ENCODE measurements around the gene ANKUB1. TPM values are rescaled to one million over a fixed set of nuclear protein-coding genes. Genes with fewer than 3 reads are reported as not detected.

The ANKUB1 gene, protein sequence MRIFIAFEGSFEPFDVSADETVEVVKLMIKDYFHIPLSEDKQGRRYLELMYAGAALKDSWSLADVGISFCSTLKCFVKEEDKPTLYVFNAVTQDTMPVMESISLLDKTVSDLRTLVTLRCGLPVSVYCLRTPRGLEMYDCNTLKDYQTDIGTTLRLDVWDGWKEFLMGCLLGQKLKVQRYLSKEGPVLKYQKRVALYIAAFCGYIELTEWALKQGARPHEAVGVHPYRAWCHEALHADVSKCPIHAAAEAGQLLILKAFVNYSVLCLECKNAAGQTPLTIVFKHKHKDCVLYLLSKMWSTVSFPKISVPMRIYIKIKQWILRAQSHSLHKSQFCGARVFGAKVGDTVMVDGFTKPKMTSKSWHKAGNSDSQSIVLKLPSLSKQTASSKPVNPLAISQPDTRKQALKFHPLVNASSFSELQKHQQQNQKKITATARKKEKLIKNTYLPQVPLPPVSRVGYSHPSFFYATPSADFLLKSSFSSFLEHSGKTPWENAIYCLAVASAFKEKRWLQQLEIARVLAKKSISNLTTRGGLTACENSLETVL
- not detected in 2 replicates for total RNA-seq

GRCh38 chr3:149792452-149793270 is at the start of gene ANKUB1:
Gene ANKUB1 (minus strand): TSS chr3:149792554. CDS start chr3:149792366, 188 bp downstream.

GRCh38 chr3:149812606-149813366 is 20.4 kb upstream of the ANKUB1 start, which contains the start of gene RNF13:
Gene RNF13 (plus strand): TSS chr3:149813215. CDS start chr3:149846027, 32,812 bp downstream.

GRCh38 chr3:149752051-149752787 is 40.1 kb downstream of the ANKUB1 start, which contains the start of gene COMMD2:
Gene COMMD2 (minus strand): TSS chr3:149752489. CDS start chr3:149752444, 45 bp downstream.

Other genes starting within 250 kb of the ANKUB1 start
- 24.1 and 24.5 TPM in 2 replicates for gene WWTR1, start 134.5 kb downstream of the ANKUB1 start, total RNA-seq
- gene COMMD2, start 40.1 kb downstream of the ANKUB1 start, total RNA-seq = 26.8 and 28.4 TPM in 2 replicates
- 60.5 and 66.1 TPM in 2 replicates for gene RNF13, start 20.7 kb upstream of the ANKUB1 start, total RNA-seq
- gene PFN2, start 178.3 kb upstream of the ANKUB1 start, total RNA-seq = 286 and 403 TPM in 2 replicates